OCI-LY3 (cell line): ENCODE data around the gene ROBO2.

Source experiments
- H2AFZ ChIP-seq: fragments of 200-600, 300-600 bp; shearing (Covaris generic); 2 replicates; pipeline ENCODE4 v1.6.0; 2014; ENCODE audit warnings: antibody characterized with exemption, low read depth, low read length
- H3K27ac ChIP-seq: fragments of 200-600, 300-600 bp; sonication (generic); 2 replicates; pipeline ENCODE4 v1.5.1; 2014; ENCODE audit warnings: mild to moderate bottlenecking, low read length, moderate library complexity, mixed read lengths
- H3K27me3 ChIP-seq: fragments of 200-600, 300-600 bp; sonication (generic); 2 replicates; pipeline ENCODE4 v1.6.1; 2014; ENCODE audit warnings: low read depth, low read length, mixed read lengths
- H3K36me3 ChIP-seq: fragments of 200-600, 300-600 bp; sonication (generic); replicated peaks from 2 replicates; pipeline ENCODE3; 2014; ENCODE audit warnings: low read depth, low read length, mixed read lengths
- H3K4me1 ChIP-seq: fragments of 300-600, 200-600 bp; sonication (generic); 2 replicates; pipeline ENCODE4 v1.6.1; 2014; ENCODE audit warnings: low read length, mixed read lengths
- H3K4me2 ChIP-seq: fragments of 200-600, 300-600 bp; sonication (generic); 2 replicates; pipeline ENCODE4 v1.6.1; 2014; ENCODE audit warnings: low read length, mixed read lengths
- H3K4me3 ChIP-seq: fragments of 300-600, 200-600 bp; sonication (generic); 2 replicates; pipeline ENCODE4 v1.5.1; 2014; ENCODE audit warnings: antibody characterized with exemption, mild to moderate bottlenecking, low read length, moderate library complexity
- H3K79me2 ChIP-seq: fragments of 300-600, 200-600 bp; shearing (Covaris generic); 2 replicates; pipeline ENCODE4 v1.6.1; 2014; ENCODE audit warnings: mild to moderate bottlenecking, low read length, mixed read lengths
- H3K9ac ChIP-seq: fragments of 300-600, 200-600 bp; shearing (Covaris generic); 2 replicates; pipeline ENCODE4 v1.6.0; 2014; ENCODE audit warnings: mild to moderate bottlenecking, low read length, moderate library complexity
- H3K9me3 ChIP-seq: fragments of 200-600, 300-600 bp; shearing (Covaris generic); 2 replicates; pipeline ENCODE4 v1.6.1; 2014; ENCODE audit warnings: low read length, mixed read lengths; ENCODE audit not compliant: insufficient read depth
- H4K20me1 ChIP-seq: fragments of 200-600, 300-600 bp; sonication (generic); 2 replicates; pipeline ENCODE4 v1.6.1; 2016; ENCODE audit warnings: low read length, mixed read lengths; ENCODE audit not compliant: insufficient read depth
- CTCF ChIP-seq: fragments of 200-600, 300-600 bp; sonication (generic); IDR thresholded peaks from 2 replicates; pipeline ENCODE4 v1.5.1; 2014; ENCODE audit warnings: antibody characterized with exemption, low read length, low read depth
- EZH2phosphoT487 ChIP-seq: fragments of 200-600 bp; shearing (Covaris generic); IDR thresholded peaks from 2 replicates; pipeline ENCODE4 v1.6.1; 2018; ENCODE audit warnings: antibody characterized with exemption, mixed run types, low read depth

ROBO2 gene

GRCh38 chr3:77325702-77326101 lies 285.8 kb downstream of the ROBO2 start:
- Histone ChIP-seq H3K9ac (no peak overlapping the region), H4K20me1 (no peaks in the 10 kb centered on the region), H3K9me3 (no peaks in the 10 kb centered on the region), H3K4me3 (no peak overlapping the region), H2AFZ (no peak overlapping the region), H3K27ac (no peak overlapping the region), H3K36me3 (no peaks in the 10 kb centered on the region), H3K4me2 (no peak overlapping the region), H3K27me3 (no peaks in the 10 kb centered on the region), H3K79me2 (no peaks in the 10 kb centered on the region), H3K4me1 (no peaks in the 10 kb centered on the region)
- TF ChIP-seq EZH2phosphoT487 (no peak), CTCF (no peak)

GRCh38 chr3:77326586-77326985 lies 286.7 kb downstream of the ROBO2 start:
- no peaks in the 10 kb centered on the region for H3K4me1 ChIP-seq
- no peaks in the 10 kb centered on the region for H3K27me3 ChIP-seq
- H3K27ac ChIP-seq = no peak overlapping the region
- TF ChIP-seq EZH2phosphoT487 (no peak), CTCF (no peak)
- H2AFZ ChIP-seq = no peak overlapping the region
- no peak overlapping the region for H3K4me2 ChIP-seq
- H3K9ac ChIP-seq = no peak overlapping the region
- no peaks in the 10 kb centered on the region for H3K79me2 ChIP-seq
- no peaks in the 10 kb centered on the region for H3K36me3 ChIP-seq
- no peaks in the 10 kb centered on the region for H3K9me3 ChIP-seq
- no peak overlapping the region for H3K4me3 ChIP-seq
- no peaks in the 10 kb centered on the region for H4K20me1 ChIP-seq

- no peak overlapping the region for H3K9ac ChIP-seq
- no peaks in the 10 kb centered on the region for H3K79me2 ChIP-seq
- no peaks in the 10 kb centered on the region for H3K36me3 ChIP-seq
- H3K4me2 ChIP-seq = no peak overlapping the region
- no peak overlapping the region for H3K4me3 ChIP-seq
- TF ChIP-seq CTCF (no peak), EZH2phosphoT487 (no peak)
- H2AFZ ChIP-seq = no peak overlapping the region
- no peaks in the 10 kb centered on the region for H3K9me3 ChIP-seq
- no peaks in the 10 kb centered on the region for H4K20me1 ChIP-seq
- no peaks in the 10 kb centered on the region for H3K4me1 ChIP-seq
- H3K27me3 ChIP-seq = no peaks in the 10 kb centered on the region
- H3K27ac ChIP-seq = no peak overlapping the region
These were observed 288.8 kb downstream of the ROBO2 start for GRCh38 chr3:77328690-77329089.

GRCh38 chr3:77329116-77329515 lies 289.2 kb downstream of the ROBO2 start:
- Histone ChIP-seq H3K9me3 (no peaks in the 10 kb centered on the region), H3K27me3 (no peaks in the 10 kb centered on the region), H2AFZ (no peak overlapping the region), H3K4me2 (no peak overlapping the region), H3K9ac (no peak overlapping the region), H3K36me3 (no peaks in the 10 kb centered on the region), H4K20me1 (no peaks in the 10 kb centered on the region), H3K4me3 (no peak overlapping the region), H3K27ac (no peak overlapping the region), H3K79me2 (no peaks in the 10 kb centered on the region), H3K4me1 (no peaks in the 10 kb centered on the region)
- TF ChIP-seq CTCF = no peak
